Naive thymus-derived CD4-positive, alpha-beta T cell (primary cell): ENCODE results near the gene SEC23A. TPM values are rescaled to one million over a fixed set of nuclear protein-coding genes. Genes with fewer than 3 reads are reported as not detected.
"Not testable (repeated sequence)": the region's sequence is repeated elsewhere in the genome, so short reads cannot be mapped to it uniquely, and the experiment has no call there.

Experiments
- ATAC-seq: fragments of 150-1000 bp; cut with Tn5 transposase; 2 replicates; pipeline ENCODE4 v1.10.0; 2021; ENCODE audit warnings: mild to moderate bottlenecking, moderate library complexity
- CTCF ChIA-PET: fragments of 350-600 bp; sonication (Branson Sonifier 250); formaldehyde crosslinking; loops from one replicate; lab custom pipeline; 2021; ENCODE audit warnings: antibody characterized with exemption; lab: Charles Lee
- POLR2A ChIA-PET: fragments of 350-600 bp; sonication (Branson Sonifier 250); formaldehyde crosslinking; loops from one replicate; lab custom pipeline; 2021; ENCODE audit warnings: antibody characterized with exemption, inconsistent platforms; lab: Charles Lee
- DNase-seq, 9 donors: peaks; one replicate each; pipeline versions ENCODE4 v3.0.0 to v3.0.0-alpha.2; 2020 to 2022; ENCODE audit warnings: mixed read lengths in 1 of 9
- H3K27ac ChIP-seq: one replicate; pipeline ENCODE4 v1.7.0; 2013; ENCODE audit warnings: mild to moderate bottlenecking, low read depth, low read length, moderate library complexity
- H3K27me3 ChIP-seq, 2 donors: one replicate each; pipeline ENCODE4 v1.7.0; 2013; ENCODE audit warnings: low read length in 2 of 2, mild to moderate bottlenecking in 2 of 2, moderate library complexity in 2 of 2; ENCODE audit not compliant: control insufficient read depth in 2 of 2, insufficient read depth in 2 of 2
- H3K36me3 ChIP-seq, 3 experiments: 1 replicate in 2 of 3; 2 replicates in 1 of 3; pipeline ENCODE4 v1.7.0; 2013; ENCODE audit warnings: low read length in 3 of 3, mild to moderate bottlenecking in 3 of 3, moderate library complexity in 1 of 3; ENCODE audit not compliant: insufficient read depth in 3 of 3, control insufficient read depth in 2 of 3
- H3K4me1 ChIP-seq, 2 donors: one replicate each; pipeline ENCODE4 v1.7.0; 2013; ENCODE audit warnings: low read length in 2 of 2, mild to moderate bottlenecking in 2 of 2, moderate library complexity in 1 of 2; ENCODE audit not compliant: control insufficient read depth in 2 of 2, insufficient read depth in 2 of 2
- H3K4me3 ChIP-seq: 2 replicates; pipeline ENCODE4 v1.7.0; 2013; ENCODE audit warnings: mild to moderate bottlenecking, low read length
- H3K9me3 ChIP-seq, 3 experiments: 1 replicate in 2 of 3; 2 replicates in 1 of 3; pipeline ENCODE4 v1.7.0; 2013; ENCODE audit warnings: low read length in 3 of 3; ENCODE audit not compliant: control insufficient read depth in 2 of 3
- H3K27ac Mint-ChIP-seq, 9 donors: one replicate each; pipeline ENCODE4 v1.8.0; 2020 to 2022; ENCODE audit warnings: mixed read lengths in 9 of 9, mild to moderate bottlenecking in 8 of 9, moderate library complexity in 5 of 9, inconsistent platforms in 2 of 9
- H3K27me3 Mint-ChIP-seq, 5 donors: one replicate each; pipeline ENCODE4 v1.8.0; 2021 to 2022; ENCODE audit warnings: mixed read lengths in 5 of 5, mild to moderate bottlenecking in 1 of 5
- H3K36me3 Mint-ChIP-seq, 5 donors: one replicate each; pipeline ENCODE4 v1.8.0; 2020 to 2022; ENCODE audit warnings: mixed read lengths in 5 of 5, mild to moderate bottlenecking in 3 of 5, inconsistent platforms in 1 of 5
- H3K4me1 Mint-ChIP-seq, 7 donors: one replicate each; pipeline ENCODE4 v1.8.0; 2020 to 2022; ENCODE audit warnings: mixed read lengths in 7 of 7, mild to moderate bottlenecking in 3 of 7, inconsistent platforms in 1 of 7
- H3K4me3 Mint-ChIP-seq, 10 donors: one replicate each; pipeline ENCODE4 v1.8.0; 2020 to 2022; ENCODE audit warnings: mild to moderate bottlenecking in 10 of 10, mixed read lengths in 10 of 10, moderate library complexity in 6 of 10, inconsistent platforms in 2 of 10
- H3K9me3 Mint-ChIP-seq, 11 donors: one replicate each; pipeline ENCODE4 v1.8.0; 2020 to 2022; ENCODE audit warnings: mixed read lengths in 11 of 11, mild to moderate bottlenecking in 4 of 11, inconsistent platforms in 1 of 11, moderate library complexity in 1 of 11
- intact Hi-C, 2 donors: fragments of 100-400 bp; cut with micrococcal nuclease; formaldehyde crosslinking; loops; one replicate each; pipeline ENCODE4 v1.15.1; 2023
- polyA plus RNA-seq, 2 donors: library from polyadenylated mRNA; unstranded; fragments of 300-500 nt; fragmentation: Illumina TruSeq; gene quantifications; one replicate each; pipeline ENCODE4 v1.2.3, GENCODE V29; 2021
- total RNA-seq, 6 experiments: library from RNA in 5 of 6; stranded (reverse) in 5 of 6; gene quantifications; 1 replicate in 5 of 6; 2 replicates in 1 of 6; pipeline ENCODE4 v1.2.3 and lab custom pipeline; 2021 to 2026

SEC23A gene
- total RNA-seq (10 to 100 TPM; 51.3 to 75.3 (median 68.9) TPM), polyA plus RNA-seq (10 to 100 TPM; 31.1 to 43.9 TPM), total RNA-seq (lab: John Stamatoyannopoulos, UW) (78.5 reads per million, percentile 80 among the genes with 10 or more reads in this experiment)

DNA sequence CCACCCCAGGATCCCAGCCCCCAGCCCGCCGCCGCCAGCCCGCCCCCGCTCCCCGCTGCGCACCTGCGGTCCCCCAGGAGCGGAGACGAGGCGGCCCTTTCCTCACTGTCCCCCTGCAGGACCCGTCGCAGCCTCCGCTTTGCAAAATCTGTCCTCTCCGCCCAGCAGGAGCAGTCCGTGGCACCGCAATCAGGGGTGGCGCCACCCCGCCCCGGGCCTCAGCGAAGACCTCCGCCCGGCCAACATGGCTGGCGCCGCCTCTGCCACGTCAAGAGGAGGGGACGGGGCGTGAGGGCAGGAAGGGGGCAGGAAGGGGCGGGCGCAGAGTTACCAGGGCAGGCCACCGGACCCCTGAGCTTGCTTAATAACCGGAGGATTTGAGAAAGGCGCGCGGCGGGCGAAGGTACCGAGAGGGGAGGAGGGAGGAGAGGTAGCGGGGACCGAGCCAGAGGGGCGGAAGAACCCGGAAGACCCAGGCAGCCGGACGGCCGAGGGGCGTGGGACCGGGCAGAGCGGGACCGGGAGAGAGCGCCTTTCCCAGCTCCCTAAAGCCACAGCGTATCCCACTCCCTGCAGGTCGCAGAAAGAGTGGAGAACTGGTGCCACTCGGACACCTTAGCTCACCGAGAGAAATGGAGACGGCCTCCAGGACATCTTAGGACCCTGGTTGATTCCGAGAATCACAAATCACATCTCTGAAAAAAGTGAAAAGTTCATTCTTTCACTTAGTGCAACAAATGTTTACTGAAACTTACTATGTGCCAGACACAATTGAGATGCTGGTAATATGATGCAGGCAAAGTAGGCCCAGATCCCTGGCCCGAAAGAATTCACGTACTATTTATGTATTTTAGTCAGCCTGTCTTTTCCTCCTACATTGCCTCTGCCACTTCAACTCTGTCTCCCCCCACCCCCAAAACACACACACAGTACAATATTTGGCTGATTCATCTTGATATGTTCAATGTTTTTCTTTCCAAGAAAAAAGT lies at the start of gene SEC23A:
Gene SEC23A, minus strand, starts transcription at position 267 of the 989 bp plus-strand sequence. CDS start 7,117 bp downstream, outside the sequence.
- H3K4me3 ChIP-seq = peak within 1 kb of the TSS; percentile 87
- Mint-ChIP-seq H3K36me3 (peaks cover 0 to 9% (median 3%) of the 10 kb centered on the region in 5 donors), H3K27me3 (no peaks in the 10 kb centered on the region), H3K9me3 (no peaks in the 10 kb centered on the region), H3K4me1 (peaks cover 24 to 52% (median 44%) of the 10 kb centered on the region in 7 donors), H3K27ac (peak within 1 kb of the TSS; percentile 95 to 99 (median 97)), H3K4me3 (peak within 1 kb of the TSS; percentile 72 to 99 (median 94))
- DNase-seq (peak; percentile 63 to 85 (median 76)), ATAC-seq (peak; percentile 98)
- peaks cover 0 to 9% (median 0%) of the 10 kb centered on the region in 3 experiments for H3K36me3 ChIP-seq
- CTCF ChIA-PET = interaction anchor here (0.6 to 2.2 kb wide), 2 partner anchors 11 to 322 kb away, joined by 3 to 6 read pairs; partner anchors contain the start of gene GEMIN2
- H3K27me3 ChIP-seq = no peaks in the 10 kb centered on the region
- POLR2A ChIA-PET = interaction anchor here (0.6 to 4.6 kb wide), 11 partner anchors 10 to 1035 kb away, joined by 3 to 54 read pairs (median 4); partner anchors contain the start of genes FBXO33, GEMIN2, PNN and TRAPPC6B
- peak within 1 kb of the TSS; percentile 98 for H3K27ac ChIP-seq
- H3K9me3 ChIP-seq = no peaks in the 10 kb centered on the region
- intact Hi-C loops = loop anchor here (1.0 to 10.0 kb wide), 8 partner anchors 11 to 1038 kb away; partner anchors contain the start of genes FBXO33 (in 2 of the 2), GEMIN2 (in 2 of the 2), PNN (in 2 of the 2) and TRAPPC6B (in 2 of the 2)
- peaks cover 9 to 10% of the 10 kb centered on the region in 2 donors for H3K4me1 ChIP-seq

DNA sequence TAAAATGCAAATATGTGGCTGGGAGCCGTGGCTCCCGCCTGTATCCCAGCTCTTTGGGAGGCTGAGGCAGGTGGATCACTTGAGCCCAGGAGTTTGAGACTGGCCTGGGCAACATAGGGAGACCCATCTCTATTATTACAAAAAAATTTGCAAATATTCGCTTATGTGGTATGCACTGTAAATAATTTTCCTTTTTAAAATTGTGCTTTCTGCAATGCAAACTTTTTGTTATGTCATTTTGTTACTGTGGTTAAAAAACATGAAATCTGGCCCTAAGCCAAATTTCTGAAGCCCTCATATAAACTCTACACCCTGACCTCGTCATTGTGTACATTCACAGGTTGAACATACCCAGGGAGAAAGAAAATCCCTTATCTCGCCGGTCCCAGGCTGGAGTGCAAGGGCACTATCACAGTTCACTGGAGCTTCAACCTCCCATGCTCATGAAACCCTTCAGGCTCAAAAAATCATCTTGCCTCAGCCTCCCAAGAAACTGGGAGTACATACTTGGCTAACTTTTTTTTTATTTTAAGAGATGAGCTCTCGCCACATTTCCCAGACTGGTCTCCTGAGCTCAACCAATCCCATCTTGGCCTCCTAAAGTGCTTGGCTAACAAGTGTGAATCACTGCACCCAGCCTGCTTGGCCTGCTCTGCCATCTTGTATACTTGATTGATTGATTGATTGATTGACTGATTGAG lies 42.4 kb upstream of the SEC23A start:
- ATAC-seq = no peak
- H3K27me3 ChIP-seq = no peaks in the 10 kb centered on the region
- H3K36me3 Mint-ChIP-seq = peaks cover 7 to 46% (median 44%) of the 10 kb centered on the region in 5 donors
- peaks cover 0 to 12% (median 10%) of the 10 kb centered on the region in 3 experiments for H3K36me3 ChIP-seq
- H3K4me3 ChIP-seq = no peak overlapping the region
- no peak for DNase-seq
- no peak overlapping the region for H3K4me3 Mint-ChIP-seq
- ChIA-PET POLR2A (interaction anchor here (0.6 to 0.9 kb wide), 2 partner anchors 21 to 48 kb away, joined by 3 read pairs; no protein-coding TSS in a partner anchor), CTCF (no interaction called here)
- no peaks in the 10 kb centered on the region for H3K4me1 ChIP-seq
- no peak overlapping the region for H3K27ac ChIP-seq
- peaks cover 0 to 6% (median 0%) of the 10 kb centered on the region in 3 experiments for H3K9me3 ChIP-seq
- H3K27me3 Mint-ChIP-seq = no peaks in the 10 kb centered on the region
- peaks cover 0 to 4% (median 0%) of the 10 kb centered on the region in 7 donors for H3K4me1 Mint-ChIP-seq
- H3K27ac Mint-ChIP-seq = peak overlapping the region in 1 of 9 donors; percentile 77
- peaks cover 0 to 9% (median 5%) of the 10 kb centered on the region in 11 donors for H3K9me3 Mint-ChIP-seq
- intact Hi-C loops = no loop called here

DNA sequence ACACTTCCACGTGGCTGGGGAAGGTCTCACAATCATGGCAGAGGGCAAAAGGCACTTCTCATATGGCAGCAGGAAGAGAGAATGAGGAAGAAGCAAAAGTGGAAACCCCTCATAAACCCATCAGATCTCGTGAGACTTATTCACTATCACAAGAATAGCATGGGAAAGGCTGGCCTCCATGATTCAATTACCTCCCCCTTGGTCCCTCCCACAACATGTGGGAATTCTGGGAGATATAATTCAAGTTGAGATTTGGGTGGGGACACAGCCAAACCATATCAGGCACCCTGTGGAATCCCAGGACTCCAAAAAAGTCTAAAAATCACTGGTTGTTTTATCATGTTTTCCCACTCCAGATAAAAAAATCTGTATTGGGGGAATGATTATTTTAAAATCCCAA lies 40.2 kb upstream of the SEC23A start:
- H3K4me3 Mint-ChIP-seq, H3K9me3 Mint-ChIP-seq, POLR2A ChIA-PET, H3K27ac ChIP-seq, H3K4me1 Mint-ChIP-seq, ATAC-seq, H3K27me3 ChIP-seq, intact Hi-C loops, DNase-seq, H3K4me3 ChIP-seq, H3K4me1 ChIP-seq, H3K27me3 Mint-ChIP-seq, CTCF ChIA-PET, H3K9me3 ChIP-seq: not testable (repeated sequence)
- Mint-ChIP-seq H3K27ac (peak overlapping the region in 1 of 9 donors; percentile 33), H3K36me3 (peaks cover 6 to 54% (median 44%) of the 10 kb centered on the region in 5 donors)
- H3K36me3 ChIP-seq = peaks cover 0 to 12% (median 0%) of the 10 kb centered on the region in 3 experiments

DNA sequence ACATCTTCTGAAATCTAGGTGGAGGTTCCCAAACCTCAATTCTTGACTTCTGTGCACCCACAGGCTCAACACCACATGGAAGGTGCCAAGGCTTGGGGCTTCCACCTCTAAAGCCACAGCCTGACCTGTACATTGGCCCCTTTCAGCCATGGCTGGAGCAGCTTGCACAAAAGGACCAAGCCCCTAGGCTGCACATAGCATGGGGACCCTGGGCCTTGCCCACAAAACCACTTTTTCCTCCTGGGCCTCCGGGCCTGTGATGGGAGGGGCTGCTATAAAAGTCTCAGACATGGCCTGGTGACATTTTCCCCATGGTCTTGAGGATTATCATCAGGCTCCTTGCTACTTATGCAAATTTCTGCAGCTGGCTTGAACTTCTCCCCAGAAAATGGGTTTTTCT lies 38.6 kb upstream of the SEC23A start:
- H3K27ac Mint-ChIP-seq, CTCF ChIA-PET, H3K4me1 ChIP-seq, H3K27ac ChIP-seq, H3K4me3 ChIP-seq, ATAC-seq, H3K27me3 ChIP-seq, POLR2A ChIA-PET, H3K4me1 Mint-ChIP-seq, H3K9me3 Mint-ChIP-seq, H3K27me3 Mint-ChIP-seq, intact Hi-C loops, DNase-seq, H3K9me3 ChIP-seq, H3K4me3 Mint-ChIP-seq: not testable (repeated sequence)
- H3K36me3 Mint-ChIP-seq = peaks cover 0 to 56% (median 31%) of the 10 kb centered on the region in 5 donors
- peaks cover 0 to 15% (median 6%) of the 10 kb centered on the region in 3 experiments for H3K36me3 ChIP-seq

DNA sequence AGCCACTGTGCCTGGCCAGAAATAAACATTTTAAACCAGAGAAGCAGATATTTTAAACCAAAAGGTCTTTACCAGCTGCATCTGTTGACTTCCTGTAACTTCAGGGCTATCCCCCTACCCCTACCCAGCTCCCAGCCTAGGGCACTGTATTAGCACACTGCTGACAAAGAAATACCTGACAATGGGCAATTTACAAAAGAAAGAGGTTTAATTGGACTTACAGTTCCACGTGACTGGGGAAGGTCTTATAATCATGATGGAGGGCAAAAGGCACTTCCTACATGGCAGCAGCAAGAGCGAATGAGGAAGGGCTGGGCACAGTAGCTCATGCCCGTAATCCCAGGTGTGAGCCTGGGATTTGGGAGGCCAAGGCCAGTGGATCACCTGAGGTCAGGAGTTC lies 37.1 kb upstream of the SEC23A start:
- CTCF ChIA-PET = no interaction called here
- peaks cover 0 to 54% (median 27%) of the 10 kb centered on the region in 5 donors for H3K36me3 Mint-ChIP-seq

DNA sequence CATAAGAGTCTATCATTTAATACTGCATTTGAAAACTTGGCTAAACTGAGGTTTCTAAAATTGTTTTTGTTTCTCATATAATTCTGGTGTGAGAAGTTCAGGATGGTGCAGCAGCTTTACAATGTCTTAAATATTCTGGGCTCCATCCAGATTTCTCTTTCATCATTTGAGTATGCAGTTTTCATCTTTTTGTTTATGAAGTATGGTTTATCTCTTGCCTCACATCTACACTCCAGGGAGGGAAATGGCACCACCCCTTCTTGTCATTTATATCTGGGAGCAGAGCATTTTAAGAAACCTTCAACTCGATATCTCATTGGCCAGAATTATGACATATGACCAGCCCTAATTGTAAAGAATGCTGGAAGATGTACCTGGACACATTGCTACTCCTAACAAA lies 35.4 kb upstream of the SEC23A start:
- H3K36me3 ChIP-seq = peaks cover 0 to 40% (median 6%) of the 10 kb centered on the region in 3 experiments
- intact Hi-C loops = no loop called here
- no peak overlapping the region for H3K27ac ChIP-seq
- no peak for DNase-seq
- no peak overlapping the region for H3K4me3 ChIP-seq
- Mint-ChIP-seq H3K36me3 (peaks cover 0 to 60% (median 27%) of the 10 kb centered on the region in 5 donors), H3K9me3 (peaks cover 0 to 8% (median 5%) of the 10 kb centered on the region in 11 donors), H3K4me1 (peaks cover 0 to 4% (median 0%) of the 10 kb centered on the region in 7 donors), H3K4me3 (no peak overlapping the region), H3K27ac (peak overlapping the region in 4 of 9 donors; percentile 26 to 51 (median 30)), H3K27me3 (no peaks in the 10 kb centered on the region)
- H3K27me3 ChIP-seq = no peaks in the 10 kb centered on the region
- H3K4me1 ChIP-seq = no peaks in the 10 kb centered on the region
- peaks cover 0 to 6% (median 0%) of the 10 kb centered on the region in 3 experiments for H3K9me3 ChIP-seq
- POLR2A ChIA-PET = no interaction called here
- ATAC-seq = no peak
- CTCF ChIA-PET = no interaction called here

More for the DNA sequence above, 37.1 kb upstream of the SEC23A start:
- Histone ChIP-seq H3K4me1 (no peaks in the 10 kb centered on the region), H3K27ac (no peak overlapping the region), H3K4me3 (no peak overlapping the region), H3K27me3 (no peaks in the 10 kb centered on the region), H3K36me3 (peaks cover 0 to 25% (median 6%) of the 10 kb centered on the region in 3 experiments), H3K9me3 (peaks cover 0 to 6% (median 0%) of the 10 kb centered on the region in 3 experiments)
- no peak for ATAC-seq
- H3K27ac Mint-ChIP-seq = peak overlapping the region in 3 of 9 donors; percentile 6 to 46 (median 41)
- intact Hi-C loops = no loop called here
- no peak for DNase-seq
- peaks cover 0 to 8% (median 5%) of the 10 kb centered on the region in 11 donors for H3K9me3 Mint-ChIP-seq
- POLR2A ChIA-PET = interaction anchor here (0.6 kb wide), 1 partner anchor 40 kb away, joined by 4 read pairs; no protein-coding TSS in a partner anchor
- no peak overlapping the region for H3K4me3 Mint-ChIP-seq
- H3K27me3 Mint-ChIP-seq = no peaks in the 10 kb centered on the region
- peaks cover 0 to 4% (median 0%) of the 10 kb centered on the region in 7 donors for H3K4me1 Mint-ChIP-seq
